Mesenchymal stem cell (in vitro differentiated cells and primary cell): ENCODE measurements around the gene TNFAIP2.

ENCODE experiments used
- DNase-seq: peaks from one replicate; pipeline ENCODE4 v3.0.0-alpha.2; 2013
- H2AFZ ChIP-seq: one replicate; pipeline ENCODE4 v1.6.1; 2013; ENCODE audit warnings: low read depth, mild to moderate bottlenecking, control low read depth, inconsistent platforms, low read length, moderate library complexity
- H2AK5ac ChIP-seq: 2 replicates; pipeline ENCODE4 v1.6.1; 2013; ENCODE audit warnings: low read length, moderate library complexity, mild to moderate bottlenecking, inconsistent platforms; ENCODE audit not compliant: severe bottlenecking
- H2BK120ac ChIP-seq: one replicate; pipeline ENCODE4 v1.6.1; 2013; ENCODE audit warnings: low read depth, mild to moderate bottlenecking, inconsistent platforms, low read length, moderate library complexity
- H2BK12ac ChIP-seq, 2 experiments: one replicate each; pipeline ENCODE4 v1.6.1; 2013; ENCODE audit warnings: inconsistent platforms in 2 of 2, low read length in 2 of 2, mild to moderate bottlenecking in 2 of 2, moderate library complexity in 2 of 2, control low read depth in 1 of 2
- H2BK15ac ChIP-seq: one replicate; pipeline ENCODE4 v1.6.1; 2013; ENCODE audit warnings: mild to moderate bottlenecking, low read depth, inconsistent platforms; ENCODE audit not compliant: poor library complexity, severe bottlenecking
- H2BK5ac ChIP-seq: 2 replicates; pipeline ENCODE4 v1.6.1; 2013; ENCODE audit warnings: low read depth, mild to moderate bottlenecking, low read length, control low read depth, inconsistent platforms; ENCODE audit not compliant: poor library complexity, severe bottlenecking
- H3K14ac ChIP-seq, 2 experiments: one replicate each; pipeline ENCODE4 v1.6.1; 2013; ENCODE audit warnings: inconsistent platforms in 2 of 2, low read length in 2 of 2, control low read depth in 1 of 2, mild to moderate bottlenecking in 1 of 2, moderate library complexity in 1 of 2
- H3K18ac ChIP-seq, 2 experiments: one replicate each; pipeline ENCODE4 v1.6.1; 2013; ENCODE audit warnings: inconsistent platforms in 2 of 2, low read length in 2 of 2, control low read depth in 1 of 2, low read depth in 1 of 2, mild to moderate bottlenecking in 1 of 2
- H3K23ac ChIP-seq, 2 experiments: one replicate each; pipeline ENCODE4 v1.6.1; 2013; ENCODE audit warnings: inconsistent platforms in 2 of 2, low read length in 2 of 2, mild to moderate bottlenecking in 2 of 2, moderate library complexity in 2 of 2, control low read depth in 1 of 2
- H3K27ac ChIP-seq: 2 replicates; pipeline ENCODE4 v1.5.1; 2013; ENCODE audit warnings: mild to moderate bottlenecking, moderate library complexity, low read length, control low read depth, inconsistent platforms; ENCODE audit not compliant: poor library complexity, severe bottlenecking
- H3K27me3 ChIP-seq, 2 experiments: 2 replicates each; pipeline versions ENCODE4 v1.6.1 to v1.7.0; 2013; ENCODE audit warnings: low read length in 2 of 2, mild to moderate bottlenecking in 2 of 2, moderate library complexity in 2 of 2, control low read depth in 1 of 2, inconsistent platforms in 1 of 2; ENCODE audit not compliant: control insufficient read depth in 1 of 2, insufficient read depth in 1 of 2
- H3K36me3 ChIP-seq, 2 experiments: 2 replicates each; pipeline versions ENCODE4 v1.6.1 to v1.7.0; 2013; ENCODE audit warnings: low read length in 2 of 2, control low read depth in 1 of 2, inconsistent platforms in 1 of 2, low read depth in 1 of 2, mild to moderate bottlenecking in 1 of 2; ENCODE audit not compliant: insufficient read depth in 2 of 2, control insufficient read depth in 1 of 2
- H3K4ac ChIP-seq, 2 experiments: one replicate each; pipeline ENCODE4 v1.6.1; 2013; ENCODE audit warnings: inconsistent platforms in 2 of 2, low read length in 2 of 2, mild to moderate bottlenecking in 2 of 2, moderate library complexity in 2 of 2, control low read depth in 1 of 2, low read depth in 1 of 2
- H3K4me1 ChIP-seq: 2 replicates; pipeline ENCODE4 v1.6.1; 2013; ENCODE audit warnings: low read depth, low read length, control low read depth; ENCODE audit not compliant: control insufficient read depth, insufficient read depth
- H3K4me2 ChIP-seq: 2 replicates; pipeline ENCODE4 v1.6.1; 2013; ENCODE audit warnings: low read length, mild to moderate bottlenecking, inconsistent platforms; ENCODE audit not compliant: poor library complexity, severe bottlenecking
- H3K4me3 ChIP-seq, 2 experiments: 2 replicates each; pipeline versions ENCODE4 v1.5.1 to v1.7.0; 2013; ENCODE audit warnings: low read length in 2 of 2, mild to moderate bottlenecking in 2 of 2, control low read depth in 1 of 2, low read depth in 1 of 2; ENCODE audit not compliant: insufficient read depth in 1 of 2
- H3K79me1 ChIP-seq: replicated peaks from 2 replicates; pipeline ENCODE4 v1.6.1; 2013; ENCODE audit warnings: mild to moderate bottlenecking, control low read depth, low read length, inconsistent platforms; ENCODE audit not compliant: poor library complexity, severe bottlenecking
- H3K9ac ChIP-seq: 2 replicates; pipeline ENCODE4 v1.7.0; 2013; ENCODE audit warnings: mild to moderate bottlenecking, low read length, moderate library complexity
- H3K9me3 ChIP-seq: 2 replicates; pipeline ENCODE4 v1.7.0; 2013; ENCODE audit warnings: mild to moderate bottlenecking, low read length; ENCODE audit not compliant: control insufficient read depth
- H4K8ac ChIP-seq: one replicate; pipeline ENCODE4 v1.6.1; 2013; ENCODE audit warnings: inconsistent platforms, mild to moderate bottlenecking, low read length, moderate library complexity
- H4K91ac ChIP-seq: one replicate; pipeline ENCODE4 v1.6.1; 2013; ENCODE audit warnings: mild to moderate bottlenecking, low read length, inconsistent platforms
- WGBS: methylation state at CpG from one replicate; pipeline ENCODE4 v1.1.7; 2013; ENCODE audit warnings: mixed read lengths; 5-methylcytosine and 5-hydroxymethylcytosine counted together

TNFAIP2 gene

DNA sequence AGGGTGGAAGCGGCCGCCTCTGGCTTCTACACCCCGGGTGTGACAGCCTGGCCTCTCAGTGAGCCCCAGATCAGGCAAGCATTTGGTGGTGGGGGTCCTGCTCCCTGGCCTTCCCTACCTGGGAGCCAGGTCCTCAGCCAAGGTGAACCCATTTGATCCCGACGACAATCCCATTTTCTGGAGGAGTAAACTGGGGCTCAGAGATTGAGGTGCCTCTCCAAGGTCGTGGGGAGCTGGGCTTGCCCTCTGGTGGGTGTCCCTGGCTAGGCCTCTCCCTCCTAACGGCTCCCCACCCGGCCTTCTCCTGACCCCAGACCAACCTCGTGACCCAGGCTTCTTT is 31.4 kb upstream of the TNFAIP2 start:
- Histone ChIP-seq H2BK12ac (no peak overlapping the region), H3K27ac (no peak overlapping the region), H3K79me1 (no peaks in the 10 kb centered on the region), H3K4me3 (peak overlapping the region; percentile 47 to 59), H2AFZ (no peak overlapping the region), H4K8ac (peak overlapping the region; percentile 59), H3K4ac (no peak overlapping the region), H2BK15ac (no peak overlapping the region), H2AK5ac (no peak overlapping the region), H3K36me3 (no peaks in the 10 kb centered on the region), H3K9ac (peak overlapping the region; percentile 73), H3K27me3 (peaks cover 9 to 18% of the 10 kb centered on the region in 2 experiments), H2BK5ac (no peak overlapping the region), H2BK120ac (no peak overlapping the region), H4K91ac (no peak overlapping the region), H3K9me3 (no peaks in the 10 kb centered on the region), H3K14ac (no peak overlapping the region), H3K18ac (peak overlapping the region; percentile 28 to 37), H3K4me2 (peak overlapping the region; percentile 65), H3K4me1 (peaks cover 15% of the 10 kb centered on the region), H3K23ac (no peak overlapping the region)
- WGBS: 66% methylated on average over 9 of the region's 9 CpGs
- no peak for DNase-seq

DNA sequence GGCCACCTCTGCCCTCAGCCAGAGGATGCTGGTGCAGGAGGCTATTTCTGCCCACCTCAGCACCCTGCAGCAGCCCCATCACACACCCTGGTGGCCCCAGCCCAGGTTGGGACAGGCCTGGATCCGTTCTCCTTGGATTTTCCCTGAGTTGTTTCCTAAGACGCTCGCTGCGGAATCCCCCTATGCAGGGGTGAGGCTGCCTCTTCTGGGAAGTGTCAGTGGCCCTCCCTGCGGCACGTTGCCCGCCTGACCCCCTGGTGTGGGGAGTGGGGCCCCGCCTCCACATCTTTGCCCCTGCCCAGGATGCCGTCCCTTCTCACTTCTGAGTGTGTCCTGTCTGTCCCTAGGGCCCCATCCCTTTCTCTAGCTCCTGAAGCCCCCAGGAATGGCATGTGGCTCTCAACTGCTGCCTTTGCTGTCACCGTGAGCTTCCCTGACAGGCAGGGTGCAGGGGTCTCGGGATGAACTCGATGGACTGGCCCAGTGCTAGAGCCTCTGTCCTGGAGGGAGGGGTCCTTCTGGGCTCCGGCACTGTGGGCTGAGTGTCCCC is 29.3 kb upstream of the TNFAIP2 start:
- no peak overlapping the region for H2BK120ac ChIP-seq
- H3K27ac ChIP-seq: no peak overlapping the region
- no peak overlapping the region for H4K8ac ChIP-seq
- no peak overlapping the region for H2BK5ac ChIP-seq
- no peak overlapping the region for H3K4me2 ChIP-seq
- H4K91ac ChIP-seq: peak overlapping the region; percentile 65
- no peak overlapping the region for H2AK5ac ChIP-seq
- H3K9ac ChIP-seq: peak overlapping the region; percentile 59
- no peaks in the 10 kb centered on the region for H3K79me1 ChIP-seq
- peak overlapping the region in 1 of 2 experiments; percentile 16 for H3K18ac ChIP-seq
- no peaks in the 10 kb centered on the region for H3K36me3 ChIP-seq
- peak overlapping the region in 1 of 2 experiments; percentile 46 for H2BK12ac ChIP-seq
- DNase-seq: no peak
- no peaks in the 10 kb centered on the region for H3K9me3 ChIP-seq
- H2AFZ ChIP-seq: no peak overlapping the region
- peaks cover 3 to 17% of the 10 kb centered on the region in 2 experiments for H3K27me3 ChIP-seq
- peak overlapping the region in 1 of 2 experiments; percentile 39 for H3K4me3 ChIP-seq
- H3K4me1 ChIP-seq: peaks cover 15% of the 10 kb centered on the region
- peak overlapping the region in 1 of 2 experiments; percentile 13 for H3K4ac ChIP-seq
- H2BK15ac ChIP-seq: peak overlapping the region; percentile 12
- no peak overlapping the region for H3K23ac ChIP-seq
- WGBS: 66% methylated on average over 13 of the region's 13 CpGs
- H3K14ac ChIP-seq: no peak overlapping the region

DNA sequence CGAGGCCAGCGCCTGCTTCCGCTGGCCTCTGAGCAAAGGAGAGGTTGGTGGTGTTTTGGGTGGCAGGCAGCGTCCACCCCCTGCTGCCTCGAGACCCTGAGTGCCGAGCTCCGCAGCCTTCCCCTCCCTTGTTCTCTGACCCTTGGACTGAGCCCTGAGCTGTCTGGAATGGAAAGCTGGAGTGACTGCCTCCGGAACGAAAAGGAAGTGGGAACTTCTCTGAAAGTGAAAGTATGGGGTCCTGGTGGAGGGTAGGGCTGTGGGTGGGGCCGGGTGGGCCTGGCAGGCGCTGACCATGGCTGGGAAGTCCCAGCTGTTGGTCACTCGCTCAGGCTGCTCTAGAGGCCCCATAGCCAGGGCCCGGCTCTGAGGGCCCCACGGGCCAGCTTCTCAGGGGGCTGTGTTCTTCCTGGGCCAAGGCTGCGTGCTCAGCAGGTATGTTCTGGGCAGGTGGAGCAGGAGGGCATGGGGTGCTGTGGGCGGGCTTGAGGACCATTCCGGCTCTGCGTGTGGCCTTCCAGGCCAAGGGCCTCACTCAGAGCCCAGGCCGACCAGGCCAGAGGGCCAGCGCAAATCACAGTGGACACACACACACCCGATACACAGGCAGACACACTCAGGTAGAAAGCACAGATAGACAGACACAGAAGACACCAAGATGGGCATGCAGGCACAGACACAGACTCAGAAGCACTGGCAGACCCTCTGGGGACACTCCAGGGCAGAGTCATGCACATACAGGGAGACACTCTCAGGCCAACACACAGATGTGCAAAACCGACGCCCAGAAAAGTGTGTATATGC is 28.7 kb upstream of the TNFAIP2 start, which contains the start of gene EXOC3L4:
Gene EXOC3L4 (plus strand): TSS at position 320 of the 804 bp plus-strand sequence. CDS start 5,495 bp downstream, outside the sequence.
- Histone ChIP-seq H3K79me1 (no peaks in the 10 kb centered on the region), H3K27ac (no peak within 1 kb of the TSS), H2AK5ac (no peak within 1 kb of the TSS), H2AFZ (no peak within 1 kb of the TSS), H2BK120ac (no peak within 1 kb of the TSS), H3K23ac (no peak within 1 kb of the TSS), H3K14ac (peak within 1 kb of the TSS in 1 of 2 experiments; percentile 12), H3K36me3 (no peaks in the 10 kb centered on the region), H3K18ac (peak within 1 kb of the TSS in 1 of 2 experiments; percentile 16), H4K8ac (peak within 1 kb of the TSS; percentile 71), H3K9ac (peak within 1 kb of the TSS; percentile 59), H4K91ac (peak within 1 kb of the TSS; percentile 65), H3K4me2 (no peak within 1 kb of the TSS), H3K4ac (peak within 1 kb of the TSS in 1 of 2 experiments; percentile 13), H3K4me3 (peak within 1 kb of the TSS in 1 of 2 experiments; percentile 39), H2BK5ac (no peak within 1 kb of the TSS), H2BK15ac (peak within 1 kb of the TSS; percentile 12), H3K27me3 (peaks cover 3 to 17% of the 10 kb centered on the region in 2 experiments), H3K4me1 (peaks cover 18% of the 10 kb centered on the region), H2BK12ac (peak within 1 kb of the TSS in 1 of 2 experiments; percentile 46), H3K9me3 (no peaks in the 10 kb centered on the region)
- whole genome bisulfite sequencing: 83% methylated on average over 23 of the region's 23 CpGs
- peak; percentile 39 for DNase-seq

DNA sequence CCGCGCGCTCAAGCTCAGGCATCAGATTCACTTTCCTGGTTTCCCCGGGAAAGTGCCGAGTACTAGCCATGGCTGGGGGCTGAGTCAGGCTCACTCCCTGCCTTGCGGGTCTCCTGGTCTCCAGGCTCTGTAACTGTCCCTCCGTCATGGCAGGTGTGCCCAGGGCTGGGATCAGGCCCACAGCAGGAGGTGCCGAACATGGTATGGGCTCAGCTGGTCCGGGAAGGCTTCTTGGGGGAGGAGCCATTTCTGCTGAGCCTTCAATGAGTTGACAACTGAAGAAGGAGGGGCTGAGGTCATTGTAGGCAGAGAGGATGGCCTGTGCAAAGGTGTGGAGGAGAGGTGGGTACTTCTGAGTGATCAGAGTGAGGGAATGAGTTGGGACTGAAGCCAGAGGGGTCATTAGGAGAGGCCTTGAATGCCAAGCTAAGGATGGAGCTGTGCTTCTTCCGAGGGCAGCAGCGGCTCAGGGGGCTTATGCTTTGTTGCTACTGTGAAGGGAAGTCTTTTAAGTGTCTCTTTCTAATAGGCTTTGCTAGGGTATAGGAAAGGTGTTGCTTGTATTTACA is 28.0 kb upstream of the TNFAIP2 start:
- Histone ChIP-seq H3K27ac (no peak overlapping the region), H4K91ac (no peak overlapping the region), H3K9me3 (no peaks in the 10 kb centered on the region), H2BK5ac (no peak overlapping the region), H3K23ac (no peak overlapping the region), H2BK12ac (no peak overlapping the region), H3K27me3 (peaks cover 3 to 17% of the 10 kb centered on the region in 2 experiments), H2BK15ac (no peak overlapping the region), H3K4me3 (no peak overlapping the region), H3K14ac (no peak overlapping the region), H4K8ac (no peak overlapping the region), H3K4ac (no peak overlapping the region), H3K4me2 (no peak overlapping the region), H3K36me3 (no peaks in the 10 kb centered on the region), H3K18ac (no peak overlapping the region), H3K9ac (no peak overlapping the region), H3K4me1 (peaks cover 18% of the 10 kb centered on the region), H2AFZ (no peak overlapping the region), H3K79me1 (no peaks in the 10 kb centered on the region), H2AK5ac (no peak overlapping the region), H2BK120ac (no peak overlapping the region)
- 89% methylated on average over 9 of the region's 11 CpGs for WGBS
- DNase-seq: no peak
